SK-N-SH treated with all-trans-retinoic acid at 6 μM for 48 hours (cell line): ENCODE measurements around the gene LTF.

ENCODE experiments used
- ATAC-seq: fragments of 200-7000 bp; cut with Tn5 transposase; 3 replicates; pipeline ENCODE4 v1.9.1; 2020; ENCODE audit warnings: mild to moderate bottlenecking, moderate library complexity
- ARNTL ChIP-seq: fragments of 450-650 bp; formaldehyde crosslinking; IDR thresholded peaks from 2 replicates; pipeline ENCODE4 v1.5.0; 2020; ENCODE audit warnings: low read depth, mild to moderate bottlenecking, moderate library complexity, borderline replicate concordance
- BACH2 ChIP-seq: fragments of 250-450 bp; sonication (Bioruptor Pico); IDR thresholded peaks from 2 replicates; pipeline ENCODE4 v1.9.0; 2021; ENCODE audit warnings: mild to moderate bottlenecking, borderline replicate concordance
- CSDC2 ChIP-seq: fragments of 250-450 bp; sonication (Bioruptor Pico); IDR thresholded peaks from 2 replicates; pipeline ENCODE4 v1.5.0; 2020; ENCODE audit warnings: mild to moderate bottlenecking, moderate library complexity
- CSRNP3 ChIP-seq: fragments of 250-450 bp; sonication (Bioruptor Pico); IDR thresholded peaks from 2 replicates; pipeline ENCODE4 v1.5.1; 2021; ENCODE audit warnings: mild to moderate bottlenecking, moderate library complexity
- ESRRG ChIP-seq: fragments of 250-450 bp; sonication (Bioruptor Pico); IDR thresholded peaks from 2 replicates; pipeline ENCODE4 v1.6.1; 2021; ENCODE audit warnings: mild to moderate bottlenecking
- GLIS3 ChIP-seq: fragments of 250-450 bp; sonication (Bioruptor Pico); IDR thresholded peaks from 2 replicates; pipeline ENCODE4 v1.5.0; 2020; ENCODE audit warnings: mild to moderate bottlenecking, moderate library complexity
- ISL1 ChIP-seq: fragments of 250-450 bp; sonication (Bioruptor Pico); IDR thresholded peaks from 2 replicates; pipeline ENCODE4 v2.1.2; 2022; ENCODE audit warnings: mild to moderate bottlenecking, moderate library complexity
- OSR1 ChIP-seq: fragments of 250-450 bp; sonication (Bioruptor Pico); IDR thresholded peaks from 2 replicates; pipeline ENCODE4 v1.8.0; 2022; ENCODE audit warnings: moderate library complexity, mild to moderate bottlenecking, inconsistent platforms
- PATZ1 ChIP-seq: fragments of 250-450 bp; sonication (Bioruptor Pico); IDR thresholded peaks from 2 replicates; pipeline ENCODE4 v1.8.0; 2020; ENCODE audit warnings: mild to moderate bottlenecking, moderate library complexity, borderline replicate concordance
- POU6F1 ChIP-seq: fragments of 250-450 bp; sonication (Bioruptor Pico); IDR thresholded peaks from 2 replicates; pipeline ENCODE4 v1.8.0; 2021; ENCODE audit warnings: low read depth, mild to moderate bottlenecking, moderate library complexity, borderline replicate concordance
- PPARA ChIP-seq: fragments of 250-450 bp; sonication (Bioruptor Pico); IDR thresholded peaks from 2 replicates; pipeline ENCODE4 v1.5.0; 2020; ENCODE audit warnings: mild to moderate bottlenecking, borderline replicate concordance
- RARB ChIP-seq: fragments of 250-450 bp; sonication (Bioruptor Pico); IDR thresholded peaks from 2 replicates; pipeline ENCODE4 v1.8.0; 2021; ENCODE audit warnings: mild to moderate bottlenecking, moderate library complexity
- SNAI2 ChIP-seq: fragments of 250-450 bp; sonication (Bioruptor Pico); IDR thresholded peaks from 2 replicates; pipeline ENCODE4 v1.5.0; 2020; ENCODE audit warnings: mild to moderate bottlenecking, moderate library complexity
- TCF4 ChIP-seq: fragments of 250-450 bp; sonication (Bioruptor Pico); IDR thresholded peaks from 2 replicates; pipeline ENCODE4 v1.8.0; 2021; ENCODE audit warnings: mild to moderate bottlenecking, moderate library complexity, borderline replicate concordance
- TOX ChIP-seq: fragments of 250-450 bp; sonication (Bioruptor Pico); IDR thresholded peaks from 2 replicates; pipeline ENCODE4 v1.8.0; 2021; ENCODE audit warnings: mild to moderate bottlenecking, moderate library complexity, borderline replicate concordance
- TSHZ2 ChIP-seq: fragments of 250-450 bp; sonication (Bioruptor Pico); IDR thresholded peaks from 2 replicates; pipeline ENCODE4 v1.5.0; 2020; ENCODE audit warnings: mild to moderate bottlenecking, moderate library complexity
- ZC3H10 ChIP-seq: fragments of 250-450 bp; sonication (Bioruptor Pico); IDR thresholded peaks from 2 replicates; pipeline ENCODE4 v1.5.1; 2021; ENCODE audit warnings: mild to moderate bottlenecking, moderate library complexity
- ZFP3 ChIP-seq: fragments of 250-450 bp; sonication (Bioruptor Pico); IDR thresholded peaks from 2 replicates; pipeline ENCODE4 v1.5.0; 2020; ENCODE audit warnings: mild to moderate bottlenecking, moderate library complexity
- ZNF565 ChIP-seq: fragments of 450-650 bp; formaldehyde crosslinking; conservative IDR thresholded peaks from 2 replicates; pipeline ENCODE4 v1.5.0; 2020; ENCODE audit warnings: low read depth, mild to moderate bottlenecking, moderate library complexity
- ZNF70 ChIP-seq: fragments of 450-650 bp; formaldehyde crosslinking; IDR thresholded peaks from 2 replicates; pipeline ENCODE4 v1.5.0; 2020; ENCODE audit warnings: mild to moderate bottlenecking, moderate library complexity
- ZNF8 ChIP-seq: fragments of 450-650 bp; formaldehyde crosslinking; IDR thresholded peaks from 2 replicates; pipeline ENCODE4 v1.5.0; 2020; ENCODE audit warnings: mild to moderate bottlenecking, moderate library complexity

Gene LTF

GRCh38 chr3:46448721-46449120 lies 16.0 kb downstream of the LTF start:
- TF ChIP-seq ZNF70 (CRISPR knock-in tag) (no peak), ESRRG (CRISPR knock-in tag) (no peak), POU6F1 (CRISPR knock-in tag) (no peak)
- no peak for ATAC-seq

- ATAC-seq: no peak
- TF ChIP-seq PPARA (no peak), TCF4 (CRISPR knock-in tag) (no peak), ZC3H10 (CRISPR knock-in tag) (no peak), ZNF8 (CRISPR knock-in tag) (no peak), TOX (CRISPR knock-in tag) (no peak), ISL1 (CRISPR knock-in tag) (no peak), SNAI2 (no peak), CSDC2 (CRISPR knock-in tag) (no peak), POU6F1 (CRISPR knock-in tag) (no peak), TSHZ2 (CRISPR knock-in tag) (no peak), ZFP3 (CRISPR knock-in tag) (no peak), BACH2 (no peak), ARNTL (no peak), CSRNP3 (CRISPR knock-in tag) (no peak), RARB (no peak), GLIS3 (CRISPR knock-in tag) (no peak), ESRRG (CRISPR knock-in tag) (no peak), OSR1 (CRISPR knock-in tag) (no peak), ZNF565 (no peak)
- TF ChIP-seq, all 23 proteins: peak for 0
These were observed 17.3 kb downstream of the LTF start for GRCh38 chr3:46447228-46447985.

GRCh38 chr3:46442576-46443530 lies 21.9 kb downstream of the LTF start:
- TF ChIP-seq TOX (CRISPR knock-in tag) (no peak), OSR1 (CRISPR knock-in tag) (no peak), PPARA (no peak), POU6F1 (CRISPR knock-in tag) (no peak), PATZ1 (CRISPR knock-in tag) (no peak), TCF4 (CRISPR knock-in tag) (no peak), ZNF70 (CRISPR knock-in tag) (no peak)
- TF ChIP-seq, all 23 proteins: peak for 0

More at GRCh38 chr3:46442576-46443530, 21.9 kb downstream of the LTF start:
- peak; percentile 70 for ATAC-seq
